ENCODE data around the gene LUZP2. TPM values are rescaled to one million over a fixed set of nuclear protein-coding genes. Genes with fewer than 3 reads are reported as not detected.

LUZP2 gene
- total and polyA plus RNA-seq, 8 donors: 1.2 to 8.3 (median 4.6) TPM; not detected in 1

DNA sequence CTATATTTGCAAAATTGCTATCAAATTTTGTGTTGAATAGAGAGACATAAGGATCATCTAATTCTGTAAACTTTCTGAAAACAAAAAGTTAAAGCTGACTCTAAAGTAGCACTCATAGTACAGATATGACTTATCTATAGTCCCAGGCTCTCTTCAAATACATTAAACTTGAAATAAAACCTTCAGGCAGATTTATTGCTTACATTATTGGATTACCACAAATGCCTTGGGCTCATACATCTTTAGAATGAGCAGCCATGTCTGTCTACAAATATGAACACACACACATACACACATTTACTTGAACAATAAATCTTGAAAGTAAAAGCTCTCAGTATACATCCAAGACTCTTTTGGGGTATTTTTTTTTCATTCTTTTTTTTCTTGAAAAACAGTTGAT is 207.9 kb downstream of the LUZP2 start:
- H3K27me3 ChIP-seq: no peaks in the 10 kb centered on the region
- TF ChIP-seq, protein P1, sequence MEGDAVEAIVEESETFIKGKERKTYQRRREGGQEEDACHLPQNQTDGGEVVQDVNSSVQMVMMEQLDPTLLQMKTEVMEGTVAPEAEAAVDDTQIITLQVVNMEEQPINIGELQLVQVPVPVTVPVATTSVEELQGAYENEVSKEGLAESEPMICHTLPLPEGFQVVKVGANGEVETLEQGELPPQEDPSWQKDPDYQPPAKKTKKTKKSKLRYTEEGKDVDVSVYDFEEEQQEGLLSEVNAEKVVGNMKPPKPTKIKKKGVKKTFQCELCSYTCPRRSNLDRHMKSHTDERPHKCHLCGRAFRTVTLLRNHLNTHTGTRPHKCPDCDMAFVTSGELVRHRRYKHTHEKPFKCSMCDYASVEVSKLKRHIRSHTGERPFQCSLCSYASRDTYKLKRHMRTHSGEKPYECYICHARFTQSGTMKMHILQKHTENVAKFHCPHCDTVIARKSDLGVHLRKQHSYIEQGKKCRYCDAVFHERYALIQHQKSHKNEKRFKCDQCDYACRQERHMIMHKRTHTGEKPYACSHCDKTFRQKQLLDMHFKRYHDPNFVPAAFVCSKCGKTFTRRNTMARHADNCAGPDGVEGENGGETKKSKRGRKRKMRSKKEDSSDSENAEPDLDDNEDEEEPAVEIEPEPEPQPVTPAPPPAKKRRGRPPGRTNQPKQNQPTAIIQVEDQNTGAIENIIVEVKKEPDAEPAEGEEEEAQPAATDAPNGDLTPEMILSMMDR (IDR thresholded peaks at IDR 0.05): no peak
- no peaks in the 10 kb centered on the region for H3K9me3 ChIP-seq
- intact Hi-C loops (cut with DNase I): no loop called here
- DNase-seq (no peak), ATAC-seq (no peak)
- H3K27ac ChIP-seq: no peak overlapping the region
- H3K36me3 ChIP-seq: no peaks in the 10 kb centered on the region
- H3K4me1 ChIP-seq: no peaks in the 10 kb centered on the region
- H3K4me3 ChIP-seq: no peak overlapping the region

- no peak overlapping the region for H3K4me3 ChIP-seq
- TF ChIP-seq, protein P1 (IDR thresholded peaks at IDR 0.05): no peak
- DNase-seq (no peak), ATAC-seq (no peak)
- no peak overlapping the region for H3K27ac ChIP-seq
- no peaks in the 10 kb centered on the region for H3K4me1 ChIP-seq
- intact Hi-C loops (cut with DNase I): no loop called here
- no peaks in the 10 kb centered on the region for H3K9me3 ChIP-seq
- H3K27me3 ChIP-seq: no peaks in the 10 kb centered on the region
- H3K36me3 ChIP-seq: no peaks in the 10 kb centered on the region
Observed at GRCh38 chr11:24705474-24705873, 208.6 kb downstream of the LUZP2 start.

DNA sequence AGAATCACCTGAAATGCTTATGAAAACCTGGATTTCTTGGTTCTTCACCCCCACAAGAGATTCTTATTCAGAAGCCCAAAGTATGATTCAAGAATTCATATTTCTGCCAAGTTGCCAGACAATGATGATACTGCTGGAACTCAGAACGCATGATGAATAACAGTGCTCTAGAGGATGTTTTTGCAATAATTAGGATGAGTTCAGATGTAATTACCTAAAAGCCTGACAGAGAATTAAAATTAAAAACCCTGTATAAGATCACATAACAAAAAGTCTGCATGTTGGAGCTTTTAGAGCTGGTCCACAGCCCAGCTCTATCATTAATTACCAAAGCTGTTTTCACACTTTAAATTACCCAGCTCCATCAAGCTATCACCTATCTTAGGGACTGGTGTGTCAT is 211.8 kb downstream of the LUZP2 start:
- no peaks in the 10 kb centered on the region for H3K36me3 ChIP-seq
- no peaks in the 10 kb centered on the region for H3K4me1 ChIP-seq
- intact Hi-C loops (cut with DNase I): no loop called here
- no peak for DNase-seq
- H3K9me3 ChIP-seq: no peaks in the 10 kb centered on the region
- ATAC-seq: no peak
- no peak overlapping the region for H3K4me3 ChIP-seq
- TF ChIP-seq, protein P1 (IDR thresholded peaks at IDR 0.05): no peak
- H3K27ac ChIP-seq: no peak overlapping the region
- H3K27me3 ChIP-seq: no peaks in the 10 kb centered on the region

DNA sequence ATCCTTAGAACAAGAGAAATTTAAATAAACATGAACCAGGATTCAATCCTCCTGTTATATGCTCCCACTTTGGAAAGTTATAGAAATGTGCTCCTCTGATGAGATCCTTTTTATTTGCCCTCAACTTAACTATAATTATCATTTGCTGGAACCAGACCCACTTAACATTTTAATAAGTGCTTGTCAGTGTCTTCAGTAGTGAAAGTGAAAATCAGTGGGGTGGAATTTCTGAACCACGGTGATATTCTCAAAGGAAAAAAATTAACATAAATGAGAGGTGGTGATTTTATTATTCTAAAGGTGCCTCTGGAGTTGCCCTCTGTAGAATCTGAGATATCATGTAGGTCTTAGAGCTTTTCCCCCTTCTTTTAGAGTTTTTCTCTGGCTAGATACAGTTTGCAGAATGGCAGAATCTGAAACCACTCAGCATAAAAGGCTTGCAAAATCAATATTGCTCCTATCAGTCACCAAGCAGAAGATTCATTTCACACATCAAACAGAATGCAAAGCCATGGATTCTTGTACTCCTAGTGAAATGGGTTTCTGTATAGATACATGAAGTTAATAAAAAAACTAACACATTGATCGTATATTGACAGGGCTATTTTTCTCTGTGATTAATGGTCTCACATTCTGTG is 213.2 kb downstream of the LUZP2 start:
- Histone ChIP-seq H3K4me3 (no peak overlapping the region), H3K9me3 (no peaks in the 10 kb centered on the region), H3K27me3 (no peaks in the 10 kb centered on the region), H3K36me3 (no peaks in the 10 kb centered on the region), H3K27ac (no peak overlapping the region), H3K4me1 (no peaks in the 10 kb centered on the region)
- intact Hi-C loops (cut with DNase I): no loop called here
- TF ChIP-seq, protein P1 (IDR thresholded peaks at IDR 0.05): no peak
- DNase-seq (no peak), ATAC-seq (no peak)

DNA sequence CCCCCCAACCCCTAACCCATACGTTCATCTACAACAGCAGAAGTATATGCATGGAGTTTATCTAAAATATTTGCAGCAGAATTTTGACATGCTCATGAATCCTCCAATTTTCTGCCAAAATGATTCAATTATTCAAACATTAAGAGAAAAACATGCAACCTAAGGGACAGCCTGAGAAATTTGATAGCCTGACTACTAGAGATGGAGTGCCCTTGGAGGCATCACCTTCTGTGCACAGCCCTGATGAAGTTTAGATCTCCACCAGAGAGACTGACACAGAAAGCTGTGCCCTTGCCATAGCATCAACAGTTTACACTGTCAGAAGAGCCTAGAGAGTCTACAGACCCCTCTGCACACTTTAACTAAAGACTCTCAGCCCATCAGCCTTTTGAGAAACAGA is 217.7 kb downstream of the LUZP2 start:
- TF ChIP-seq, protein P1 (IDR thresholded peaks at IDR 0.05): no peak

More for the DNA sequence above, 217.7 kb downstream of the LUZP2 start:
- Histone ChIP-seq H3K9me3 (peaks cover 0 to 4% of the 10 kb centered on the region in 2 donors), H3K4me3 (no peak overlapping the region), H3K4me1 (no peaks in the 10 kb centered on the region), H3K27me3 (no peaks in the 10 kb centered on the region), H3K36me3 (no peaks in the 10 kb centered on the region), H3K27ac (no peak overlapping the region)
- no peak for DNase-seq
- no peak for ATAC-seq
- intact Hi-C loops (cut with DNase I): no loop called here

Data from left lung (tissue), 10 donors.